K562 (cell line): Measurements from ENCODE around the gene TLNRD1. TPM values are rescaled to one million over a fixed set of nuclear protein-coding genes. Genes with fewer than 3 reads are reported as not detected.

ENCODE experiments used
- ATAC-seq: fragments of 200-7000 bp; cut with Tn5 transposase; 3 replicates; pipeline ENCODE4 v1.9.1; 2020; ENCODE audit warnings: moderate library complexity
- BruUV-seq: library from RNA; stranded (reverse); fragments of 400-500 nt; replicated peaks from 2 replicates; lab custom pipeline; 2021; lab: Mats Ljungman, UMichigan
- CTCF ChIA-PET: fragments of 300-600 bp; formaldehyde crosslinking; extraction: SDS; loops from one replicate; lab custom pipeline; 2021; ENCODE audit warnings: low intra/inter-chr PET ratio; lab: Yijun Ruan, JAX
- POLR2A ChIA-PET: fragments of 300-600, 350-650 bp; sonication (Branson Sonifier 250); formaldehyde crosslinking; extraction: SDS; loops from one replicate; lab custom pipeline; 2021; ENCODE audit warnings: antibody characterized with exemption, inconsistent platforms; lab: Yijun Ruan, JAX
- DNase-seq, 4 experiments: peaks; one replicate each; pipeline versions ENCODE4 v3.0.0 to v3.0.0-alpha.2; 2011 to 2018; ENCODE audit warnings: low spot score in 3 of 4, mixed read lengths in 3 of 4; ENCODE audit errors: extremely low read depth in 1 of 4
- FAIRE-seq: peaks from 2 replicates; lab custom pipeline; 2011; peaks lifted over from hg19 to GRCh38; lab: Jason Lieb, UNC
- H2AFZ ChIP-seq: 2 replicates; pipeline ENCODE4 v1.6.0; 2011; ENCODE audit warnings: low read depth, low read length, control low read depth, inconsistent platforms
- H3K27ac ChIP-seq: fragments of 200-600 bp; 3 replicates; pipeline ENCODE4 v1.8.0; 2011; ENCODE audit warnings: low read depth, mild to moderate bottlenecking, control low read depth, inconsistent platforms, low read length, moderate library complexity, mixed read lengths; ENCODE audit errors: extremely low read depth
- H3K27me3 ChIP-seq, 2 experiments: fragments of 300-600 bp in 1 of 2; 2 replicates in 1 of 2; 3 replicates in 1 of 2; pipeline versions ENCODE4 v1.6.0 to v1.8.0; 2011; ENCODE audit warnings: inconsistent platforms in 2 of 2, low read length in 2 of 2, mild to moderate bottlenecking in 1 of 2, mixed read lengths in 1 of 2, moderate library complexity in 1 of 2; ENCODE audit not compliant: control insufficient read depth in 2 of 2, insufficient read depth in 2 of 2
- H3K36me3 ChIP-seq: fragments of 300-600 bp; 3 replicates; pipeline ENCODE4 v1.8.0; 2011; ENCODE audit warnings: mild to moderate bottlenecking, low read length, inconsistent platforms; ENCODE audit not compliant: control insufficient read depth, insufficient read depth
- H3K4me1 ChIP-seq, 2 experiments: fragments of 200-600 bp in 1 of 2; replicated peaks in 1 of 2; 2 replicates in 1 of 2; 3 replicates in 1 of 2; pipeline versions ENCODE4 v1.5.1 to v1.8.0; 2011; ENCODE audit warnings: inconsistent platforms in 2 of 2, low read length in 2 of 2, mild to moderate bottlenecking in 1 of 2, mixed read lengths in 1 of 2, moderate library complexity in 1 of 2; ENCODE audit not compliant: control insufficient read depth in 2 of 2, insufficient read depth in 2 of 2
- H3K4me2 ChIP-seq: 2 replicates; pipeline ENCODE4 v1.6.1; 2011; ENCODE audit warnings: low read length, control low read depth, inconsistent platforms, mixed read lengths; ENCODE audit not compliant: insufficient read depth
- H3K4me3 ChIP-seq: fragments of 200-600 bp; sonication (generic), shearing (Covaris generic); 2 replicates; pipeline ENCODE4 v1.5.1; 2016; ENCODE audit warnings: control low read depth, inconsistent platforms
- H3K79me2 ChIP-seq: fragments of 200-600 bp; 3 replicates; pipeline ENCODE4 v1.8.0; 2011; ENCODE audit warnings: low read length, inconsistent platforms; ENCODE audit not compliant: control insufficient read depth, insufficient read depth
- H3K9ac ChIP-seq, 2 experiments: 2 replicates each; pipeline versions ENCODE4 v1.6.0 to v1.6.1; 2011; ENCODE audit warnings: low read depth in 2 of 2, low read length in 2 of 2, control low read depth in 1 of 2, inconsistent platforms in 1 of 2, mild to moderate bottlenecking in 1 of 2, mixed read lengths in 1 of 2; ENCODE audit not compliant: insufficient read depth in 1 of 2
- H3K9me1 ChIP-seq: one replicate; pipeline ENCODE4 v1.6.0; 2011; ENCODE audit warnings: inconsistent platforms, mild to moderate bottlenecking, low read length, moderate library complexity; ENCODE audit not compliant: control insufficient read depth, insufficient read depth
- H3K9me3 ChIP-seq: replicated peaks from 2 replicates; pipeline ENCODE4 v1.5.1; 2011; ENCODE audit warnings: low read depth, low read length, inconsistent platforms; ENCODE audit not compliant: control insufficient read depth, insufficient read depth
- H4K20me1 ChIP-seq: replicated peaks from 2 replicates; pipeline ENCODE4 v1.6.1; 2011; ENCODE audit warnings: low read length, inconsistent platforms, mixed read lengths; ENCODE audit not compliant: control insufficient read depth, insufficient read depth
- RAD21 ChIP-seq, 2 experiments: fragments of 250-450 bp in 1 of 2; fragments of 450-650 bp in 1 of 2; sonication (Bioruptor Pico) in 1 of 2; formaldehyde crosslinking in 1 of 2; IDR thresholded peaks in 1 of 2; conservative IDR thresholded peaks in 1 of 2; 2 replicates each; pipeline versions ENCODE4 v1.4.0 to v1.8.0; 2020 to 2022; ENCODE audit warnings: mild to moderate bottlenecking in 2 of 2, moderate library complexity in 1 of 2
- WGBS: fragments of 100-300 bp; shearing (Covaris generic); methylation state at CpG from one replicate; pipeline ENCODE4 v1.1.6; 2016; ENCODE audit warnings: low coverage, mixed read lengths; ENCODE audit not compliant: insufficient coverage; ENCODE audit errors: missing lambda C conversion rate; 5-methylcytosine and 5-hydroxymethylcytosine counted together
- in situ Hi-C: fragments of 300-500 bp; cut with MboI; formaldehyde crosslinking; loops from 4 replicates; pipeline ENCODE4 v1.15.0; 2018; ENCODE audit warnings: inconsistent platforms, mixed read lengths
- intact Hi-C: fragments of 100-400 bp; cut with micrococcal nuclease; formaldehyde crosslinking; loops from 2 replicates; pipeline ENCODE4 v1.14.2; 2022
- polyA plus RNA-seq, 8 experiments: library from polyadenylated mRNA; depleted of rRNA in 4 of 8; stranded (reverse) in 5 of 8; unstranded in 3 of 8; fragments of >200 nt; fragmentation: Nextera tagmentation in 2 of 8; fragmentation: Illumina TruSeq in 1 of 8; extraction: Ambion mirVana in 2 of 8; extraction: Trizol in 1 of 8; gene quantifications; 2 replicates each; pipeline versions ENCODE4 v1.2.1 to v1.2.3, GENCODE V29; 2011 to 2014; ENCODE audit warnings: inconsistent platforms in 1 of 8, missing spikeins in 1 of 8
- total RNA-seq, 7 experiments: library from RNA; depleted of rRNA in 6 of 7; stranded (reverse); fragments of >200 nt in 6 of 7; fragmentation: Illumina TruSeq in 2 of 7; extraction: Trizol in 2 of 7; gene quantifications; 2 replicates each; pipeline versions ENCODE4 v1.2.1 to v1.2.3, GENCODE V29; 2011 to 2021; ENCODE audit warnings: low replicate concordance in 1 of 7
- TF ChIP-seq, protein P1 (sequence below): fragments of 450-650 bp; IDR thresholded peaks from 2 replicates; pipeline ENCODE4 v1.6.1; 2016; ENCODE audit warnings: antibody characterized with exemption
- TF ChIP-seq, protein P2 (sequence below), 3 experiments: IDR thresholded peaks in 2 of 3; conservative IDR thresholded peaks in 1 of 3; 2 replicates each; pipeline ENCODE4 v1.5.1; 2011 to 2012; ENCODE audit warnings: low read length in 3 of 3, mild to moderate bottlenecking in 3 of 3, control low read depth in 2 of 3, improper control_type of control experiment in 1 of 3, inconsistent platforms in 1 of 3, low read depth in 1 of 3, mixed read lengths in 1 of 3, moderate library complexity in 1 of 3; ENCODE audit not compliant: insufficient read depth in 2 of 3

TLNRD1 gene
- total and polyA plus RNA-seq, 9 of the 15 experiments (the other 6 are each of a cell fraction or from before 2014, with no cell fraction given) = 1.1 to 33.1 (median 5.7) TPM

DNA sequence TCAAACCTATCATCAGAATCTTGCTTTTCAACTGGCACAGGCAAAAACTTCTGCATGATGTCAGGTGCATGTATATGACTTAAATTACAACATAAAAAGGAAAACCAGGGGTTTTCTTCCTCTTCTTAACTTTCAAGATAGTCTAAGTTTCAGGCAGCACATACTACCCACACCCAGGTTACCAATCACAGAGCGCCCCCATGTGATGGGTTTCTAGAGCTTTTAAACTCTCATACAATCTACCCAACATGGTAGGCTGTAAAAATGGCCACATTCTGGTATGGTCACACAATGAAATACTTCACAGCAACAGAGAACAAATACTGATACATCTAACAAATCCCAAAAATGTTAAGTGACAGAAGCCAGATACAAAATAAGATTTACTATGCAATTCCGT lies 18.5 kb upstream of the TLNRD1 start:
- peaks cover 28% of the 10 kb centered on the region for H4K20me1 ChIP-seq
- FAIRE-seq = no peak
- no peak overlapping the region for H3K4me3 ChIP-seq
- H3K9me3 ChIP-seq = no peaks in the 10 kb centered on the region
- peaks cover 4% of the 10 kb centered on the region for H3K9me1 ChIP-seq
- no peak overlapping the region for H2AFZ ChIP-seq
- H3K4me2 ChIP-seq = no peak overlapping the region
- WGBS = 59% methylated on average over 2 of the region's 2 CpGs
- no peaks in the 10 kb centered on the region for H3K27me3 ChIP-seq
- intact Hi-C loops (loop anchor here (10.0 kb wide), 1 partner anchor 343 kb away; the partner anchor contains the start of gene STARD5), in situ Hi-C loops (no loop called here)
- ChIA-PET POLR2A (interaction anchor here (0.6 kb wide), 1 partner anchor 576 kb away, joined by 4 read pairs; no protein-coding TSS in a partner anchor), CTCF (interaction anchor here (0.6 to 1.0 kb wide), 2 partner anchors 126 to 203 kb away, joined by 4 to 7 read pairs; partner anchors contain the start of gene CEMIP)
- TF ChIP-seq, protein P1, sequence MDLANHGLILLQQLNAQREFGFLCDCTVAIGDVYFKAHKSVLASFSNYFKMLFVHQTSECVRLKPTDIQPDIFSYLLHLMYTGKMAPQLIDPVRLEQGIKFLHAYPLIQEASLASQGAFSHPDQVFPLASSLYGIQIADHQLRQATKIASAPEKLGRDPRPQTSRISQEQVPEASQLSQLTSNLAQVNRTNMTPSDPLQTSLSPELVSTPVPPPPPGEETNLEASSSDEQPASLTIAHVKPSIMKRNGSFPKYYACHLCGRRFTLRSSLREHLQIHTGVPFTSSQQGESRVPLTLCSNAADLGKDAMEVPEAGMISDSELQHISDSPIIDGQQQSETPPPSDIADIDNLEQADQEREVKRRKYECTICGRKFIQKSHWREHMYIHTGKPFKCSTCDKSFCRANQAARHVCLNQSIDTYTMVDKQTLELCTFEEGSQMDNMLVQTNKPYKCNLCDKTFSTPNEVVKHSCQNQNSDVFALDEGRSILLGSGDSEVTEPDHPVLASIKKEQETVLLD = no peak
- TF ChIP-seq RAD21 (CRISPR knock-in tag; conservative IDR thresholded peaks at IDR 0.05 in 1 of 2, IDR thresholded peaks at IDR 0.05 in 1 of 2) = peak in 1 of 2 experiments; percentile 19; a peak in 1 of 4 replicates
- TF ChIP-seq, protein P2, sequence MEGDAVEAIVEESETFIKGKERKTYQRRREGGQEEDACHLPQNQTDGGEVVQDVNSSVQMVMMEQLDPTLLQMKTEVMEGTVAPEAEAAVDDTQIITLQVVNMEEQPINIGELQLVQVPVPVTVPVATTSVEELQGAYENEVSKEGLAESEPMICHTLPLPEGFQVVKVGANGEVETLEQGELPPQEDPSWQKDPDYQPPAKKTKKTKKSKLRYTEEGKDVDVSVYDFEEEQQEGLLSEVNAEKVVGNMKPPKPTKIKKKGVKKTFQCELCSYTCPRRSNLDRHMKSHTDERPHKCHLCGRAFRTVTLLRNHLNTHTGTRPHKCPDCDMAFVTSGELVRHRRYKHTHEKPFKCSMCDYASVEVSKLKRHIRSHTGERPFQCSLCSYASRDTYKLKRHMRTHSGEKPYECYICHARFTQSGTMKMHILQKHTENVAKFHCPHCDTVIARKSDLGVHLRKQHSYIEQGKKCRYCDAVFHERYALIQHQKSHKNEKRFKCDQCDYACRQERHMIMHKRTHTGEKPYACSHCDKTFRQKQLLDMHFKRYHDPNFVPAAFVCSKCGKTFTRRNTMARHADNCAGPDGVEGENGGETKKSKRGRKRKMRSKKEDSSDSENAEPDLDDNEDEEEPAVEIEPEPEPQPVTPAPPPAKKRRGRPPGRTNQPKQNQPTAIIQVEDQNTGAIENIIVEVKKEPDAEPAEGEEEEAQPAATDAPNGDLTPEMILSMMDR (IDR thresholded peaks at IDR 0.05 in 2 of 3, conservative IDR thresholded peaks at IDR 0.05 in 1 of 3; ENCODE audit: insufficient read depth in 2 of 3, low read depth in 1 of 3, low read length in 3 of 3) = peak; percentile 13 to 39 (median 33); a peak in 2 of 6 replicates
- BruUV-seq = no TSS peak
- H3K9ac ChIP-seq = no peak overlapping the region
- DNase-seq = peak in 2 of 4 experiments; percentile 31 to 34
- peaks cover 59% of the 10 kb centered on the region for H3K79me2 ChIP-seq
- ATAC-seq = peak; percentile 28; the same call in 1 of the 3 replicates
- peaks cover 10 to 20% of the 10 kb centered on the region in 2 experiments for H3K4me1 ChIP-seq
- H3K27ac ChIP-seq = no peak overlapping the region
- H3K36me3 ChIP-seq = peaks cover 77% of the 10 kb centered on the region
